PC-3 (cell line): ENCODE measurements around the gene FYTTD1.

ENCODE experiments used
- CTCF ChIP-seq: fragments of 300-600 bp; sonication (generic); conservative IDR thresholded peaks from 2 replicates; pipeline ENCODE4 v1.5.1; 2017; ENCODE audit warnings: antibody characterized with exemption, low read depth, mild to moderate bottlenecking, low read length
- EZH2 ChIP-seq: fragments of 300-600 bp; sonication (generic); IDR thresholded peaks from one replicate; pipeline ENCODE4 v1.6.1; 2017; ENCODE audit warnings: antibody characterized with exemption, mild to moderate bottlenecking, low read length; ENCODE audit not compliant: unreplicated experiment
- EZH2phosphoT487 ChIP-seq: fragments of 300-600 bp; sonication (generic); IDR thresholded peaks from 2 replicates; pipeline ENCODE4 v1.6.1; 2018; ENCODE audit warnings: mild to moderate bottlenecking, antibody characterized with exemption, low read length, borderline replicate concordance

GRCh38 chr3:197789309-197789708, 39.6 kb downstream of the FYTTD1 start:
- TF ChIP-seq CTCF = no peak
- TF ChIP-seq EZH2 = no peak
- no peak for TF ChIP-seq EZH2phosphoT487
